ENCODE measurements around the gene CRACDL.

- TF ChIP-seq POLR2A (IDR thresholded peaks at IDR 0.05), result no peak
- no peak for TF ChIP-seq CTCF (IDR thresholded peaks at IDR 0.05)
These were observed 111.0 kb downstream of the CRACDL start for GRCh38 chr2:98825020-98825350.
